NB4 (cell line): ENCODE data around the gene ALS2CL.

Experiments
- MYC ChIP-seq: IDR thresholded peaks from 2 replicates; pipeline ENCODE4 v1.6.1; 2011; ENCODE audit warnings: low read depth, low read length
- POLR2A ChIP-seq: IDR thresholded peaks from 2 replicates; pipeline ENCODE4 v1.6.1; 2011; ENCODE audit warnings: mild to moderate bottlenecking; ENCODE audit not compliant: insufficient read length; ENCODE audit errors: extremely low read depth
- TF ChIP-seq, protein P1 (sequence below): IDR thresholded peaks from one replicate; pipeline ENCODE4 v1.5.1; 2012; ENCODE audit warnings: low read depth, low read length
- TF ChIP-seq, protein P2 (sequence below): IDR thresholded peaks from 2 replicates; pipeline ENCODE4 v1.6.1; 2011; ENCODE audit warnings: low read depth, low read length

DNA sequence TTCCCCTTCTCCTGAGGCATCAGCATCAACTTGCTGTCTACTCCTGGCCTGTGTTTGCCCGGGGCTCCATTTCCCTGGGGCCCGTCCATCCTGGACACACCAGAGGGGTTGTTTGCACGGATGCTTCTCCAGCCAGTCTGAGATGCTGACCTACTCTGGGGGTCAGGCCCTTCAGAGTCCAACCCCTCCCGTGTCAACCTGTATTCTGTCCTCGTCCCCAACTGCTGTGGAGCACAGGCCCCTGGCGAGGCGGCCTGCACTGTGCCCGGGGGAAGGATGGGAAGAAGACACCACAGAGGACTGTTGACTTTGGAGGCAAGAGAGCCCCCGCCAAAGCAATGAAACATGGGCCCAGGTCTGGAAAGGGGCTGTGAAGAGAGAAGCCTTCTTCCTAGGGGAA, 25.8 kb downstream of the ALS2CL start:
- TF ChIP-seq, protein P1, sequence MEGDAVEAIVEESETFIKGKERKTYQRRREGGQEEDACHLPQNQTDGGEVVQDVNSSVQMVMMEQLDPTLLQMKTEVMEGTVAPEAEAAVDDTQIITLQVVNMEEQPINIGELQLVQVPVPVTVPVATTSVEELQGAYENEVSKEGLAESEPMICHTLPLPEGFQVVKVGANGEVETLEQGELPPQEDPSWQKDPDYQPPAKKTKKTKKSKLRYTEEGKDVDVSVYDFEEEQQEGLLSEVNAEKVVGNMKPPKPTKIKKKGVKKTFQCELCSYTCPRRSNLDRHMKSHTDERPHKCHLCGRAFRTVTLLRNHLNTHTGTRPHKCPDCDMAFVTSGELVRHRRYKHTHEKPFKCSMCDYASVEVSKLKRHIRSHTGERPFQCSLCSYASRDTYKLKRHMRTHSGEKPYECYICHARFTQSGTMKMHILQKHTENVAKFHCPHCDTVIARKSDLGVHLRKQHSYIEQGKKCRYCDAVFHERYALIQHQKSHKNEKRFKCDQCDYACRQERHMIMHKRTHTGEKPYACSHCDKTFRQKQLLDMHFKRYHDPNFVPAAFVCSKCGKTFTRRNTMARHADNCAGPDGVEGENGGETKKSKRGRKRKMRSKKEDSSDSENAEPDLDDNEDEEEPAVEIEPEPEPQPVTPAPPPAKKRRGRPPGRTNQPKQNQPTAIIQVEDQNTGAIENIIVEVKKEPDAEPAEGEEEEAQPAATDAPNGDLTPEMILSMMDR = no peak
- no peak for TF ChIP-seq POLR2A
- TF ChIP-seq, protein P2, sequence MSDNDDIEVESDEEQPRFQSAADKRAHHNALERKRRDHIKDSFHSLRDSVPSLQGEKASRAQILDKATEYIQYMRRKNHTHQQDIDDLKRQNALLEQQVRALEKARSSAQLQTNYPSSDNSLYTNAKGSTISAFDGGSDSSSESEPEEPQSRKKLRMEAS = no peak
- no peak for TF ChIP-seq MYC
